Measurements from ENCODE around the gene MGAT4A. TPM values are rescaled to one million over a fixed set of nuclear protein-coding genes. Genes with fewer than 3 reads are reported as not detected.

The MGAT4A gene
- total and polyA plus RNA-seq, 5 donors from 2014 or later: 101 to 143 (median 127) TPM

DNA sequence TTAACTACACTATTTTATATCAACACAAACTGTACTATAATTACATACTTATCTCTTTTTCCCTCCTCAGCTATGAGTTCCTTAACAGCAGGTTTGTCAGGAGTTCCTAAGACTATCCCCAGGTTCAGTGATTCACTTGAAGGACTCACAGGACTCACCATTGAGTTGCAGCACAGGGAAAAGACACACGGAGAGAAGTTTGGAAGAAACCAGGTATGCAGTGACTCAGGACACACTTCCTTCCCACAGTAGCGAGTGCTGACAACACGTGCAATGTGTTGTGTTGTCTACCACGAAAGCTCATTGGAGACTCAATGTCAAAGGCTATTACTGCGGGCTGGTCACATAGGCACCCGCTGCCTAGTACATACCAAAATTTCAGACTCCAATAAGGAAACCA is 32.0 kb downstream of the MGAT4A start:
- Histone ChIP-seq H3K4me1 (ENCODE audit: control insufficient read depth, insufficient read depth, low read length, poor library complexity, severe bottlenecking) (peaks cover 12% of the 10 kb centered on the region), H3K27ac (ENCODE audit: insufficient read depth, low read length, poor library complexity, severe bottlenecking) (no peak overlapping the region), H3K4me3 (ENCODE audit: low read depth, low read length) (no peak overlapping the region), H3K36me3 (ENCODE audit: control insufficient read depth, insufficient read depth, low read length) (peaks cover 7% of the 10 kb centered on the region), H3K27me3 (ENCODE audit: control insufficient read depth, insufficient read depth, low read length) (no peaks in the 10 kb centered on the region), H3K9me3 (ENCODE audit: control insufficient read depth in 2 of 2, low read length in 2 of 2) (no peaks in the 10 kb centered on the region)
- no peak for ATAC-seq (ENCODE audit: low read depth in 2 of 2)
- H3K9me3 Mint-ChIP-seq: no peaks in the 10 kb centered on the region
- H3K27me3 Mint-ChIP-seq: no peaks in the 10 kb centered on the region
- peaks cover 25 to 81% (median 62%) of the 10 kb centered on the region in 4 donors for H3K4me1 Mint-ChIP-seq
- DNase-seq: no peak
- H3K27ac Mint-ChIP-seq: peak overlapping the region; percentile 1 to 39 (median 7)
- peak overlapping the region in 2 of 4 donors; percentile 5 to 39 for H3K4me3 Mint-ChIP-seq
- peaks cover 28% of the 10 kb centered on the region for H3K36me3 Mint-ChIP-seq

DNA sequence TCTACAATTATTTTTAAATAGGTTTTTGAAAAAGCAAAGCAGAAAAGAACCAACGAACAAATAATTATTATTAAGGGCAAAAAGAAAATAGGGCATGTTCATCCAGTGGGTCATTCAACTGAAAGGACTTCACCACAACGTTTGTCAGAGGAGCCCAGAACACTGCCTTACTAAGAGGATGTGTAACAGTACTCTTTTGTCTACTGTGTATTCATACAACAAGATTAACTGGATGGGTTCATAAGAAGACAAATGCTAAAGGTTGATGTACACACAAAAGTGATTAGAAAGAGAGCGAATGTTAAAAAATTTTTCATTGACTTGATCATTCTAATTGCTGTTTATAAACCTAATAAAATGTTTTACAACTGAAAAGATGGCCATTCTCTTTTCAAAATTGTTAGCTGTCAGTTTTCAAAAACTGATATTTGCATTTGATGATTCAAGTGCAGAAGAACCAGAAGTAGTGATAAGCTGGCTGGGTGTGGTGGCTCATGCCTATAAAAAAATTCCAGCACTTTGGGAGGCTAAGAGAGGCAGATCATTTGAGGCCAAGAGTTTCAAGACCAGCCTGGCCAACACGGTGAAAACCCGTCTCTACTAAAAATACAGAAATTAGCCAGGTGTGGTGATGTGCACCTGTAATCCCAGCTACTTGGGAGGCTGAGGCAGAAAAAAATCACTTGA is 33.1 kb downstream of the MGAT4A start:
- peaks cover 8% of the 10 kb centered on the region for H3K4me1 ChIP-seq (ENCODE audit: control insufficient read depth, insufficient read depth, low read length, poor library complexity, severe bottlenecking)
- Mint-ChIP-seq H3K4me1 (peaks cover 25 to 81% (median 62%) of the 10 kb centered on the region in 4 donors), H3K36me3 (peaks cover 28% of the 10 kb centered on the region), H3K27ac (peak overlapping the region in 1 of 3 donors; percentile 14), H3K9me3 (no peaks in the 10 kb centered on the region), H3K27me3 (no peaks in the 10 kb centered on the region), H3K4me3 (no peak overlapping the region)
- H3K27ac ChIP-seq (ENCODE audit: insufficient read depth, low read length, poor library complexity, severe bottlenecking): no peak overlapping the region
- DNase-seq: no peak
- H3K4me3 ChIP-seq (ENCODE audit: low read depth, low read length): no peak overlapping the region
- H3K9me3 ChIP-seq (ENCODE audit: control insufficient read depth in 2 of 2, low read length in 2 of 2): no peaks in the 10 kb centered on the region
- ATAC-seq (ENCODE audit: low read depth in 2 of 2): no peak
- H3K36me3 ChIP-seq (ENCODE audit: control insufficient read depth, insufficient read depth, low read length): peaks cover 7% of the 10 kb centered on the region
- no peaks in the 10 kb centered on the region for H3K27me3 ChIP-seq (ENCODE audit: control insufficient read depth, insufficient read depth, low read length)

DNA sequence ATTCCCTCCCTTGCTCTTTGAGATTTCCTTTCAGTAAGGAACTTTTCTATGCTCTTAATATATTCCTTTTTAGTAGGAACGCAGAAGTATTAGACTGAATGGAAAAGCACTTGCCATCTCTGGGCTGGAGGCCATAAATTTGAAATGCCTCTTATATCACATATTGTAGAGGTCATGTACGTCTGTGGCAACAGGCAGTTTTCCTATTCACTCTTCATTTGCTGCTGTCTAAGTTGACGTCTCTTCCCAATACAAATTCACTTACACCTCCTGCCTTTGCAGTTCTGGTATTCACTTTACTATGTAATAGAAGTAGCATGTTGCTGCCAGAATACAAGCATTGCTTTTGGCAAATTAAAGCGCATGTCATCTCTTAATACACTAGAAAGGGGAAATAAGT is 34.7 kb downstream of the MGAT4A start:
- peak overlapping the region in 1 of 3 donors; percentile 66 for H3K27ac Mint-ChIP-seq
- ATAC-seq (ENCODE audit: low read depth in 2 of 2) (no peak), DNase-seq (no peak)
- H3K4me1 Mint-ChIP-seq: peaks cover 21 to 77% (median 54%) of the 10 kb centered on the region in 4 donors
- no peak overlapping the region for H3K4me3 Mint-ChIP-seq
- H3K9me3 Mint-ChIP-seq: no peaks in the 10 kb centered on the region
- H3K27me3 ChIP-seq (ENCODE audit: control insufficient read depth, insufficient read depth, low read length): no peaks in the 10 kb centered on the region
- no peaks in the 10 kb centered on the region for H3K27me3 Mint-ChIP-seq
- H3K36me3 ChIP-seq (ENCODE audit: control insufficient read depth, insufficient read depth, low read length): peaks cover 7% of the 10 kb centered on the region
- no peak overlapping the region for H3K4me3 ChIP-seq (ENCODE audit: low read depth, low read length)
- no peak overlapping the region for H3K27ac ChIP-seq (ENCODE audit: insufficient read depth, low read length, poor library complexity, severe bottlenecking)
- peaks cover 11% of the 10 kb centered on the region for H3K4me1 ChIP-seq (ENCODE audit: control insufficient read depth, insufficient read depth, low read length, poor library complexity, severe bottlenecking)
- peaks cover 23% of the 10 kb centered on the region for H3K36me3 Mint-ChIP-seq
- H3K9me3 ChIP-seq (ENCODE audit: control insufficient read depth in 2 of 2, low read length in 2 of 2): no peaks in the 10 kb centered on the region

DNA sequence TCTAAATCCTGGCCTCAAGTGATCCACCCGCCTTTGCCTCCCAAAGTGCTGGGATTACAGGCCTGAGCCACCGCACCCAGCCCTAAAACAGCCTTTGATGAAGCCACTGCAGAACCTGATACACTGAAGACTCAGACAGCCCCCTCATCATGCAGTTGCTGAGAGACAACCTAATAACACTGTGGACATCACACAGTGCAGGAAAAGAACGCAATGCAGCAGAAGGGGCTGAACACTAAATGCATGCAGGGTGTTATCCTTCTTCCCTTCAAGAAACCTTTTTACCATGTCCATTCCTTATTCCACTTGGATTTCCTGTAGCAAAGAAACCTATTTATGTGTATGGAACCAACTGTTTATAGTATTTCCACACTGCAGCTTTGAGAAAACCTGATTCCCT is 35.7 kb downstream of the MGAT4A start:
- no peaks in the 10 kb centered on the region for H3K27me3 ChIP-seq (ENCODE audit: control insufficient read depth, insufficient read depth, low read length)
- Mint-ChIP-seq H3K36me3 (peaks cover 23% of the 10 kb centered on the region), H3K27ac (peak overlapping the region in 1 of 3 donors; percentile 71), H3K4me1 (peaks cover 21 to 82% (median 60%) of the 10 kb centered on the region in 4 donors), H3K4me3 (peak overlapping the region in 2 of 4 donors; percentile 38 to 53), H3K9me3 (no peaks in the 10 kb centered on the region), H3K27me3 (no peaks in the 10 kb centered on the region)
- peaks cover 7% of the 10 kb centered on the region for H3K36me3 ChIP-seq (ENCODE audit: control insufficient read depth, insufficient read depth, low read length)
- ATAC-seq (ENCODE audit: low read depth in 2 of 2) (no peak), DNase-seq (no peak)
- H3K9me3 ChIP-seq (ENCODE audit: control insufficient read depth in 2 of 2, low read length in 2 of 2): no peaks in the 10 kb centered on the region
- H3K4me1 ChIP-seq (ENCODE audit: control insufficient read depth, insufficient read depth, low read length, poor library complexity, severe bottlenecking): peaks cover 11% of the 10 kb centered on the region
- H3K27ac ChIP-seq (ENCODE audit: insufficient read depth, low read length, poor library complexity, severe bottlenecking): no peak overlapping the region
- H3K4me3 ChIP-seq (ENCODE audit: low read depth, low read length): no peak overlapping the region

DNA sequence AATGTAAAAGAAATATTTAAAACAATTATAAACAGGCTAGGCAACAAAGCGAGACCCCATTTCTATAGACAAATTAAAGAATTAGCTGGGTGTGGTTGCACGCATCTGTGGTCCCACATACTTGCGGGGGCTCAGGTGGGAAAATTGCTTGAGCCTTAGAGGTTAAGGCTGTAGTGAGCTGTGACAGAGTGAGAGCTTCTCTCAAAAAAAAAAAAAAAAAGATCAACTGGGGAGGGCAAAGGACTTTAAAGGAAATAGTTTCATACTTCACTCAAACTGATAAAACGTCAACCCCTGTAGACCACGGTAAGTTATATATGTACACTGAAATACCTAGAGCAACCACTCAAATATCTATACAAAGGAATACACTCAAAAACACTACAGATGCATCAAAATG is 37.5 kb downstream of the MGAT4A start:
- H3K27ac Mint-ChIP-seq: peak overlapping the region in 2 of 3 donors; percentile 71 to 72

DNA sequence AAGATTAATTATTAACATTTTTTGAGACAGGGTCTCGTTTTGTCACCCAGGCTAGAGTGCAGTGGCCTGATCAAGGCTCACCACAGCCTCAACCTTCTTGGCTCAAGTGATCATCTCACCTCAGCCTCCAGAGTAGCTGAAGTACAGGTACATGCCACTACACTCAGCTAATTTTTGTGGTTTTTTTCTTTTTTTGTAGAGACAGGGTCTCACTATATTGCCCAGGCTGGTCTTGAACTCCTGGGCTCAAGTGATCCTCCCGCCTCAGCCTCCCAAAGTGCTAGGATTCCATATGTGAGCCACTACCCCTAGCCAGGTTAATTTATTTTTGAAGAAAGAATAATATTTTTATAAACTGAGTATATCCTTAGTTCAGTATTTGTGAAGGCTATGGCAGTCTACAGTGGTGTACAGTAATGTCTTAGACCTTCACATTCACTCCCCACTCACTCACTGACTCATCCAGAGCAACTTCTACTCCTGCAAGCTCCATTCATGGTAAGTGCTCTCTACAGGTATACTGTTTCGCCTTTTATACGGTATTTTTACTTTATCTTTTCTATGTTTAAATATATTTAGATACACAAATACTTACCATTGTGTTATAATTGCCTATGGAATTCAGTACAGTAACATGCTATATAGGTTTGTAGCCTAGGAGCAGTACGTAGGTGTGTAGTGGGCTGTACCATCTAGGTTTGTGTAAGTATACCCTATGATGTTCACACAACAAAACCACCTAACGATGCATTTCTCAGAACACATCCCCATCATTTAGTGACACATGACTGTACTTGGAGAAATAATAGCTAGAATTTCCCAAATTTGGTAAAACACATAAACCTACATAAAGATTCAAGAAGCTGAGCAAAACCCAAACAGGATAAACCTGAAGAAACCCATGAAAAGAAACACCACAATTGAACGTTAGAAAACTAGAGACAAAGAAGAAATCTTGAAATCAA is 38.6 kb downstream of the MGAT4A start:
- ATAC-seq (ENCODE audit: low read depth in 2 of 2) (no peak), DNase-seq (no peak)
- Histone ChIP-seq H3K36me3 (ENCODE audit: control insufficient read depth, insufficient read depth, low read length) (no peaks in the 10 kb centered on the region), H3K4me3 (ENCODE audit: low read depth, low read length) (peak overlapping the region; percentile 14), H3K9me3 (ENCODE audit: control insufficient read depth in 2 of 2, low read length in 2 of 2) (no peaks in the 10 kb centered on the region), H3K4me1 (ENCODE audit: control insufficient read depth, insufficient read depth, low read length, poor library complexity, severe bottlenecking) (peaks cover 25% of the 10 kb centered on the region), H3K27me3 (ENCODE audit: control insufficient read depth, insufficient read depth, low read length) (no peaks in the 10 kb centered on the region), H3K27ac (ENCODE audit: insufficient read depth, low read length, poor library complexity, severe bottlenecking) (no peak overlapping the region)
- H3K27ac Mint-ChIP-seq: peak overlapping the region; percentile 13 to 92 (median 71)
- peak overlapping the region in 3 of 4 donors; percentile 23 to 68 (median 24) for H3K4me3 Mint-ChIP-seq
- no peaks in the 10 kb centered on the region for H3K27me3 Mint-ChIP-seq
- H3K9me3 Mint-ChIP-seq: no peaks in the 10 kb centered on the region
- H3K4me1 Mint-ChIP-seq: peaks cover 18 to 89% (median 67%) of the 10 kb centered on the region in 4 donors
- H3K36me3 Mint-ChIP-seq: peaks cover 20% of the 10 kb centered on the region

More for the DNA sequence above, 37.5 kb downstream of the MGAT4A start:
- Mint-ChIP-seq H3K9me3 (no peaks in the 10 kb centered on the region), H3K27me3 (no peaks in the 10 kb centered on the region), H3K4me1 (peaks cover 22 to 85% (median 64%) of the 10 kb centered on the region in 4 donors), H3K4me3 (peak overlapping the region in 3 of 4 donors; percentile 32 to 63 (median 34)), H3K36me3 (peaks cover 19% of the 10 kb centered on the region)
- peak overlapping the region; percentile 26 for H3K4me3 ChIP-seq (ENCODE audit: low read depth, low read length)
- DNase-seq (no peak), ATAC-seq (ENCODE audit: low read depth in 2 of 2) (peak in 1 of 2 donors; percentile 32)
- H3K27me3 ChIP-seq (ENCODE audit: control insufficient read depth, insufficient read depth, low read length): no peaks in the 10 kb centered on the region
- peaks cover 16% of the 10 kb centered on the region for H3K4me1 ChIP-seq (ENCODE audit: control insufficient read depth, insufficient read depth, low read length, poor library complexity, severe bottlenecking)
- no peak overlapping the region for H3K27ac ChIP-seq (ENCODE audit: insufficient read depth, low read length, poor library complexity, severe bottlenecking)
- peaks cover 3% of the 10 kb centered on the region for H3K36me3 ChIP-seq (ENCODE audit: control insufficient read depth, insufficient read depth, low read length)
- no peaks in the 10 kb centered on the region for H3K9me3 ChIP-seq (ENCODE audit: control insufficient read depth in 2 of 2, low read length in 2 of 2)

DNA sequence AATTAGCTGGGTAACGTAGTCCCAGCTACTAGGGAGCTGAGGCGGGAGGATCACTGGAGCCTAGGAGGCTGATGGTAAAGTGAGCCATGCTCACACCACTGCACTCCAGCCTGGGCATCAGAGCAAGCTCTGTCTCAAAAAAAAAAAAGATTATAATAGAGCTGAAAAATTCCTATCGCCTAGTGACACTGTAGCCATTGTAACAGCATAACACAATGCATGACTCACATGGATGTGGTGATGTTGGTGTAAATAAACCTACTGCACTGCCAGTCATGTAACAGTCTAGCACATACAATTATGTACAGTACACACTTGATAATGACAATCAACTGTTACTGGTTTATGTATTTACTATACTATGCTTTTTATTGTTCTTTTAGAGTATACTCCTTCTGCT is 39.6 kb downstream of the MGAT4A start:
- no peaks in the 10 kb centered on the region for H3K27me3 ChIP-seq (ENCODE audit: control insufficient read depth, insufficient read depth, low read length)
- H3K27me3 Mint-ChIP-seq: no peaks in the 10 kb centered on the region
- H3K36me3 Mint-ChIP-seq: peaks cover 17% of the 10 kb centered on the region
- peaks cover 27% of the 10 kb centered on the region for H3K4me1 ChIP-seq (ENCODE audit: control insufficient read depth, insufficient read depth, low read length, poor library complexity, severe bottlenecking)
- peak overlapping the region in 1 of 4 donors; percentile 41 for H3K4me3 Mint-ChIP-seq
- no peaks in the 10 kb centered on the region for H3K9me3 Mint-ChIP-seq
- H3K4me1 Mint-ChIP-seq: peaks cover 11 to 87% (median 68%) of the 10 kb centered on the region in 4 donors
- H3K36me3 ChIP-seq (ENCODE audit: control insufficient read depth, insufficient read depth, low read length): no peaks in the 10 kb centered on the region
- H3K9me3 ChIP-seq (ENCODE audit: control insufficient read depth in 2 of 2, low read length in 2 of 2): no peaks in the 10 kb centered on the region
- peak; percentile 67 to 69 for ATAC-seq (ENCODE audit: low read depth in 2 of 2)
- H3K27ac ChIP-seq (ENCODE audit: insufficient read depth, low read length, poor library complexity, severe bottlenecking): no peak overlapping the region
- H3K27ac Mint-ChIP-seq: peak overlapping the region in 2 of 3 donors; percentile 56 to 83
- no peak overlapping the region for H3K4me3 ChIP-seq (ENCODE audit: low read depth, low read length)
- no peak for DNase-seq
